SU-DHL-6 (cell line): ENCODE measurements around the gene USP17L29.
"Not testable (repeated sequence)": the region's sequence is repeated elsewhere in the genome, so short reads cannot be mapped to it uniquely, and the experiment has no call there.

Experiments used
- H2AFZ ChIP-seq: fragments of 200-600 bp; sonication (generic); 2 replicates; pipeline ENCODE4 v1.6.1; 2014; ENCODE audit warnings: low read depth, mild to moderate bottlenecking, moderate library complexity, mixed read lengths, antibody characterized with exemption, low read length; ENCODE audit not compliant: severe bottlenecking
- H3F3A ChIP-seq: fragments of 200-600 bp; shearing (Covaris generic); 2 replicates; pipeline ENCODE4 v1.6.0; 2016; ENCODE audit warnings: antibody characterized with exemption, mild to moderate bottlenecking; ENCODE audit not compliant: insufficient read depth
- H3K27ac ChIP-seq: fragments of 200-600 bp; sonication (generic); 2 replicates; pipeline ENCODE4 v1.5.1; 2016; ENCODE audit warnings: low read depth, mild to moderate bottlenecking, low read length, moderate library complexity, mixed read lengths
- H3K27me3 ChIP-seq: fragments of 200-600 bp; sonication (generic), shearing (Covaris generic); 2 replicates; pipeline ENCODE4 v1.6.0; 2014; ENCODE audit warnings: mild to moderate bottlenecking, low read length
- H3K36me3 ChIP-seq: fragments of 200-600 bp; sonication (generic); 2 replicates; pipeline ENCODE4 v1.6.1; 2014; ENCODE audit warnings: mild to moderate bottlenecking, low read length, mixed read lengths
- H3K4me2 ChIP-seq: fragments of 300-600, 200-600 bp; shearing (Covaris generic), sonication (generic); 2 replicates; pipeline ENCODE4 v1.6.0; 2014; ENCODE audit warnings: low read length, low read depth, mild to moderate bottlenecking; ENCODE audit not compliant: poor library complexity, severe bottlenecking
- H3K4me3 ChIP-seq: fragments of 200-600 bp; sonication (generic); 2 replicates; pipeline ENCODE4 v1.5.1; 2014; ENCODE audit warnings: antibody characterized with exemption, low read length, mild to moderate bottlenecking, mixed read lengths; ENCODE audit not compliant: insufficient read depth, poor library complexity, severe bottlenecking
- H3K79me2 ChIP-seq: fragments of 200-600 bp; sonication (generic); 2 replicates; pipeline ENCODE4 v1.6.1; 2014; ENCODE audit warnings: mild to moderate bottlenecking, low read length, moderate library complexity; ENCODE audit not compliant: insufficient read depth
- H3K9ac ChIP-seq: fragments of 200-600 bp; sonication (generic); 2 replicates; pipeline ENCODE4 v1.7.0; 2014; ENCODE audit warnings: mild to moderate bottlenecking, low read length
- H3K9me2 ChIP-seq: fragments of 200-600 bp; sonication (generic); replicated peaks from 2 replicates; pipeline ENCODE4 v1.6.1; 2014; ENCODE audit warnings: low read length; ENCODE audit not compliant: insufficient read depth
- H3K9me3 ChIP-seq: fragments of 200-600 bp; sonication (generic); 2 replicates; pipeline ENCODE4 v1.6.1; 2014; ENCODE audit warnings: low read length, mixed read lengths; ENCODE audit not compliant: insufficient read depth
- H4K20me1 ChIP-seq: fragments of 200-600 bp; sonication (generic); 2 replicates; pipeline ENCODE4 v1.6.1; 2014; ENCODE audit warnings: low read depth, mild to moderate bottlenecking, antibody characterized with exemption, low read length, moderate library complexity, mixed read lengths

USP17L29 gene, protein sequence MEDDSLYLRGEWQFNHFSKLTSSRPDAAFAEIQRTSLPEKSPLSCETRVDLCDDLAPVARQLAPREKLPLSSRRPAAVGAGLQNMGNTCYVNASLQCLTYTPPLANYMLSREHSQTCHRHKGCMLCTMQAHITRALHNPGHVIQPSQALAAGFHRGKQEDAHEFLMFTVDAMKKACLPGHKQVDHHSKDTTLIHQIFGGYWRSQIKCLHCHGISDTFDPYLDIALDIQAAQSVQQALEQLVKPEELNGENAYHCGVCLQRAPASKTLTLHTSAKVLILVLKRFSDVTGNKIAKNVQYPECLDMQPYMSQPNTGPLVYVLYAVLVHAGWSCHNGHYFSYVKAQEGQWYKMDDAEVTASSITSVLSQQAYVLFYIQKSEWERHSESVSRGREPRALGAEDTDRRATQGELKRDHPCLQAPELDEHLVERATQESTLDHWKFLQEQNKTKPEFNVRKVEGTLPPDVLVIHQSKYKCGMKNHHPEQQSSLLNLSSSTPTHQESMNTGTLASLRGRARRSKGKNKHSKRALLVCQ

DNA sequence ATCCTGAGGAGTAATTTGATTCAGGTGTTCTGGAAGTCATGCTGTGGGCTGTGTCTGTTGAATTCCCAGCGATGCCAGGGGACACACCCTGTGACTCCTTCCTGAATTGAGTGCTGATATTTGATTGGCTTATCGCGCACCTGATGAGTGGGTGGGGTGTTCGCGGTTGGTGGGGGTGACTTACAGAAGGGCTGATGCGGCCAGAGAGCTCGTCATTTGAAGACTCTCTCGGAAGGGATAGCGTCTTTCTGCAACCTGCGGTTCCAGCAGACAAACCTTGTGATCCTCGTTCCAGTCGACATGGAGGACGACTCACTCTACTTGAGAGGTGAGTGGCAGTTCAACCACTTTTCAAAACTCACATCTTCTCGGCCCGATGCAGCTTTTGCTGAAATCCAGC, at the start of gene USP17L29:
TSS of gene USP17L29 (plus strand) at position 301 of the 400 bp plus-strand sequence. CDS start at position 301, 0 bp downstream.
- not testable (repeated sequence) for H3K9me3 ChIP-seq, H3K4me2 ChIP-seq, H3F3A ChIP-seq, H3K4me3 ChIP-seq, H4K20me1 ChIP-seq, H3K9ac ChIP-seq, H3K79me2 ChIP-seq, H3K36me3 ChIP-seq, H3K9me2 ChIP-seq, H2AFZ ChIP-seq, H3K27me3 ChIP-seq, H3K27ac ChIP-seq

DNA sequence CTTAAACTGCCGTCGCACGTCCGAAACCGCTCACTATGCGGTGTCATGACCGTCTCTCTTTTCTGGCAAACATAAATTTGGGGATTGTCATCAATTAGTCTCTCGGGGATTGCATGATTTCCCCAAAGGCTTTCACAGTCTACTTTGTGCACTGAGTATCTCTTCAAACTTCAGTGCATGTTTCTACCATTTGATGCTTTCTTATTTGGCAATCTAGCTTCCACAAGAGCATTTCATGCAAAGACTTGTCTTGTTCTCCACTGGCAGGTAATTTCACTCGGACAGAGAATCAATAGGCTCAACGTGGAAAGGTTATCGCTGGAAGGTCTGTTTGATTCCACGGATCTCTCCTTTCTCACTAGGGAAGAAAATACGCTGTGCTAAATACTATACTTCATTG, 29.2 kb upstream of the USP17L29 start:
- H3F3A ChIP-seq, H3K36me3 ChIP-seq, H3K4me3 ChIP-seq, H3K4me2 ChIP-seq, H2AFZ ChIP-seq, H3K9me2 ChIP-seq, H3K79me2 ChIP-seq, H4K20me1 ChIP-seq, H3K9ac ChIP-seq, H3K27ac ChIP-seq, H3K27me3 ChIP-seq, H3K9me3 ChIP-seq: not testable (repeated sequence)

DNA sequence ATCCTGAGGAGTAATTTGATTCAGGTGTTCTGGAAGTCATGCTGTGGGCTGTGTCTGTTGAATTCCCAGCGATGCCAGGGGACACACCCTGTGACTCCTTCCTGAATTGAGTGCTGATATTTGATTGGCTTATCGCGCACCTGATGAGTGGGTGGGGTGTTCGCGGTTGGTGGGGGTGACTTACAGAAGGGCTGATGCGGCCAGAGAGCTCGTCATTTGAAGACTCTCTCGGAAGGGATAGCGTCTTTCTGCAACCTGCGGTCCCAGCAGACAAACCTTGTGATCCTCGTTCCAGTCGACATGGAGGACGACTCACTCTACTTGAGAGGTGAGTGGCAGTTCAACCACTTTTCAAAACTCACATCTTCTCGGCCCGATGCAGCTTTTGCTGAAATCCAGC, 28.6 kb upstream of the USP17L29 start, which contains the start of gene USP17L24:
TSS of gene USP17L24 (plus strand) at position 301 of the 400 bp plus-strand sequence. CDS start at position 301, 0 bp downstream.
- not testable (repeated sequence) for H3F3A ChIP-seq, H3K9me3 ChIP-seq, H3K79me2 ChIP-seq, H4K20me1 ChIP-seq, H3K27me3 ChIP-seq, H2AFZ ChIP-seq, H3K36me3 ChIP-seq, H3K4me2 ChIP-seq, H3K9ac ChIP-seq, H3K27ac ChIP-seq, H3K4me3 ChIP-seq, H3K9me2 ChIP-seq

DNA sequence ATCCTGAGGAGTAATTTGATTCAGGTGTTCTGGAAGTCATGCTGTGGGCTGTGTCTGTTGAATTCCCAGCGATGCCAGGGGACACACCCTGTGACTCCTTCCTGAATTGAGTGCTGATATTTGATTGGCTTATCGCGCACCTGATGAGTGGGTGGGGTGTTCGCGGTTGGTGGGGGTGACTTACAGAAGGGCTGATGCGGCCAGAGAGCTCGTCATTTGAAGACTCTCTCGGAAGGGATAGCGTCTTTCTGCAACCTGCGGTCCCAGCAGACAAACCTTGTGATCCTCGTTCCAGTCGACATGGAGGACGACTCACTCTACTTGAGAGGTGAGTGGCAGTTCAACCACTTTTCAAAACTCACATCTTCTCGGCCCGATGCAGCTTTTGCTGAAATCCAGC, 23.8 kb upstream of the USP17L29 start, which contains the start of gene USP17L25:
TSS of gene USP17L25 (plus strand) at position 301 of the 400 bp plus-strand sequence. CDS start at position 301, 0 bp downstream.
- not testable (repeated sequence) for H3K9me3 ChIP-seq, H4K20me1 ChIP-seq, H3K9me2 ChIP-seq, H3K27ac ChIP-seq, H3K9ac ChIP-seq, H3F3A ChIP-seq, H3K79me2 ChIP-seq, H2AFZ ChIP-seq, H3K4me3 ChIP-seq, H3K27me3 ChIP-seq, H3K4me2 ChIP-seq, H3K36me3 ChIP-seq

DNA sequence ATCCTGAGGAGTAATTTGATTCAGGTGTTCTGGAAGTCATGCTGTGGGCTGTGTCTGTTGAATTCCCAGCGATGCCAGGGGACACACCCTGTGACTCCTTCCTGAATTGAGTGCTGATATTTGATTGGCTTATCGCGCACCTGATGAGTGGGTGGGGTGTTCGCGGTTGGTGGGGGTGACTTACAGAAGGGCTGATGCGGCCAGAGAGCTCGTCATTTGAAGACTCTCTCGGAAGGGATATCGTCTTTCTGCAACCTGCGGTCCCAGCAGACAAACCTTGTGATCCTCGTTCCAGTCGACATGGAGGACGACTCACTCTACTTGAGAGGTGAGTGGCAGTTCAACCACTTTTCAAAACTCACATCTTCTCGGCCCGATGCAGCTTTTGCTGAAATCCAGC, 19.1 kb upstream of the USP17L29 start, which contains the start of gene USP17L26:
TSS of gene USP17L26 (plus strand) at position 301 of the 400 bp plus-strand sequence. CDS start at position 301, 0 bp downstream.
- not testable (repeated sequence) for H3K9me3 ChIP-seq, H2AFZ ChIP-seq, H3K4me3 ChIP-seq, H3K36me3 ChIP-seq, H3K9me2 ChIP-seq, H3K79me2 ChIP-seq, H3K27me3 ChIP-seq, H4K20me1 ChIP-seq, H3F3A ChIP-seq, H3K27ac ChIP-seq, H3K9ac ChIP-seq, H3K4me2 ChIP-seq

DNA sequence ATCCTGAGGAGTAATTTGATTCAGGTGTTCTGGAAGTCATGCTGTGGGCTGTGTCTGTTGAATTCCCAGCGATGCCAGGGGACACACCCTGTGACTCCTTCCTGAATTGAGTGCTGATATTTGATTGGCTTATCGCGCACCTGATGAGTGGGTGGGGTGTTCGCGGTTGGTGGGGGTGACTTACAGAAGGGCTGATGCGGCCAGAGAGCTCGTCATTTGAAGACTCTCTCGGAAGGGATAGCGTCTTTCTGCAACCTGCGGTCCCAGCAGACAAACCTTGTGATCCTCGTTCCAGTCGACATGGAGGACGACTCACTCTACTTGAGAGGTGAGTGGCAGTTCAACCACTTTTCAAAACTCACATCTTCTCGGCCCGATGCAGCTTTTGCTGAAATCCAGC, 14.3 kb upstream of the USP17L29 start, which contains the start of gene USP17L5:
TSS of gene USP17L5 (plus strand) at position 301 of the 400 bp plus-strand sequence. CDS start at position 301, 0 bp downstream.
- not testable (repeated sequence) for H3K9me3 ChIP-seq, H3K27ac ChIP-seq, H3K79me2 ChIP-seq, H3K27me3 ChIP-seq, H2AFZ ChIP-seq, H3K4me3 ChIP-seq, H3K9ac ChIP-seq, H3F3A ChIP-seq, H4K20me1 ChIP-seq, H3K4me2 ChIP-seq, H3K36me3 ChIP-seq, H3K9me2 ChIP-seq

DNA sequence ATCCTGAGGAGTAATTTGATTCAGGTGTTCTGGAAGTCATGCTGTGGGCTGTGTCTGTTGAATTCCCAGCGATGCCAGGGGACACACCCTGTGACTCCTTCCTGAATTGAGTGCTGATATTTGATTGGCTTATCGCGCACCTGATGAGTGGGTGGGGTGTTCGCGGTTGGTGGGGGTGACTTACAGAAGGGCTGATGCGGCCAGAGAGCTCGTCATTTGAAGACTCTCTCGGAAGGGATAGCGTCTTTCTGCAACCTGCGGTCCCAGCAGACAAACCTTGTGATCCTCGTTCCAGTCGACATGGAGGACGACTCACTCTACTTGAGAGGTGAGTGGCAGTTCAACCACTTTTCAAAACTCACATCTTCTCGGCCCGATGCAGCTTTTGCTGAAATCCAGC, 9.6 kb upstream of the USP17L29 start, which contains the start of gene USP17L27:
TSS of gene USP17L27 (plus strand) at position 301 of the 400 bp plus-strand sequence. CDS start at position 301, 0 bp downstream.
- not testable (repeated sequence) for H3K27ac ChIP-seq, H3K4me3 ChIP-seq, H3K79me2 ChIP-seq, H4K20me1 ChIP-seq, H3K9me3 ChIP-seq, H3K4me2 ChIP-seq, H3K36me3 ChIP-seq, H3F3A ChIP-seq, H3K9me2 ChIP-seq, H3K27me3 ChIP-seq, H2AFZ ChIP-seq, H3K9ac ChIP-seq

DNA sequence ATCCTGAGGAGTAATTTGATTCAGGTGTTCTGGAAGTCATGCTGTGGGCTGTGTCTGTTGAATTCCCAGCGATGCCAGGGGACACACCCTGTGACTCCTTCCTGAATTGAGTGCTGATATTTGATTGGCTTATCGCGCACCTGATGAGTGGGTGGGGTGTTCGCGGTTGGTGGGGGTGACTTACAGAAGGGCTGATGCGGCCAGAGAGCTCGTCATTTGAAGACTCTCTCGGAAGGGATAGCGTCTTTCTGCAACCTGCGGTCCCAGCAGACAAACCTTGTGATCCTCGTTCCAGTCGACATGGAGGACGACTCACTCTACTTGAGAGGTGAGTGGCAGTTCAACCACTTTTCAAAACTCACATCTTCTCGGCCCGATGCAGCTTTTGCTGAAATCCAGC, 4.8 kb upstream of the USP17L29 start, which contains the start of gene USP17L28:
TSS of gene USP17L28 (plus strand) at position 301 of the 400 bp plus-strand sequence. CDS start at position 301, 0 bp downstream.
- H3K27ac ChIP-seq, H3K79me2 ChIP-seq, H3K27me3 ChIP-seq, H3K36me3 ChIP-seq, H3K4me3 ChIP-seq, H4K20me1 ChIP-seq, H3K9ac ChIP-seq, H2AFZ ChIP-seq, H3K9me3 ChIP-seq, H3K4me2 ChIP-seq, H3K9me2 ChIP-seq, H3F3A ChIP-seq: not testable (repeated sequence)
